OCI-LY1 (cell line): ENCODE results near the gene ELFN1.

Source experiments
- H2AFZ ChIP-seq: fragments of 200-600 bp; sonication (generic), shearing (Covaris generic); 2 replicates; pipeline ENCODE4 v1.6.0; 2014; ENCODE audit warnings: antibody characterized with exemption, mild to moderate bottlenecking, low read length
- H3F3A ChIP-seq: fragments of 200-600 bp; sonication (generic), shearing (Covaris generic); 2 replicates; pipeline ENCODE4 v1.6.0; 2014; ENCODE audit warnings: mild to moderate bottlenecking, antibody characterized with exemption, low read length, moderate library complexity; ENCODE audit not compliant: insufficient read depth
- H3K27ac ChIP-seq: fragments of 200-600 bp; sonication (generic); 2 replicates; pipeline ENCODE4 v1.5.1; 2014; ENCODE audit warnings: low read length, mixed run types, mild to moderate bottlenecking, low read depth; ENCODE audit not compliant: poor library complexity, severe bottlenecking
- H3K27me3 ChIP-seq: fragments of 200-600 bp; sonication (generic); 2 replicates; pipeline ENCODE4 v1.6.0; 2014; ENCODE audit warnings: antibody characterized with exemption, mild to moderate bottlenecking, low read length, moderate library complexity; ENCODE audit not compliant: insufficient read depth
- H3K36me3 ChIP-seq: fragments of 200-600 bp; sonication (generic); 2 replicates; pipeline ENCODE4 v1.6.1; 2014; ENCODE audit warnings: mild to moderate bottlenecking, antibody characterized with exemption, low read length, moderate library complexity, mixed read lengths; ENCODE audit not compliant: insufficient read depth
- H3K4me1 ChIP-seq: fragments of 200-600 bp; sonication (generic); 2 replicates; pipeline ENCODE4 v1.5.1; 2014; ENCODE audit warnings: mild to moderate bottlenecking, low read length, moderate library complexity; ENCODE audit not compliant: insufficient read depth, severe bottlenecking
- H3K4me2 ChIP-seq: fragments of 200-600 bp; sonication (generic), shearing (Covaris generic); 2 replicates; pipeline ENCODE4 v1.6.1; 2014; ENCODE audit warnings: low read length
- H3K4me3 ChIP-seq: fragments of 200-600 bp; sonication (generic); 2 replicates; pipeline ENCODE4 v1.5.1; 2014; ENCODE audit warnings: low read length, low read depth, mild to moderate bottlenecking, mixed read lengths; ENCODE audit not compliant: poor library complexity, severe bottlenecking
- H3K79me2 ChIP-seq: fragments of 200-600 bp; shearing (Covaris generic); 2 replicates; pipeline ENCODE4 v1.6.1; 2016; ENCODE audit warnings: mixed run types, low read length, mixed read lengths; ENCODE audit not compliant: insufficient read depth
- H3K9ac ChIP-seq: fragments of 200-600 bp; sonication (generic), shearing (Covaris generic); 2 replicates; pipeline ENCODE4 v1.6.1; 2014; ENCODE audit warnings: mild to moderate bottlenecking, low read length, mixed read lengths
- H3K9me2 ChIP-seq: fragments of 200-600 bp; sonication (generic), shearing (Covaris generic); 2 replicates; pipeline ENCODE4 v1.6.1; 2014; ENCODE audit warnings: low read depth, mild to moderate bottlenecking, low read length, mixed read lengths
- H3K9me3 ChIP-seq: fragments of 200-600 bp; shearing (Covaris generic); 2 replicates; pipeline ENCODE4 v1.6.1; 2014; ENCODE audit warnings: low read length, mixed read lengths
- H4K20me1 ChIP-seq: fragments of 200-600 bp; sonication (generic), shearing (Covaris generic); 2 replicates; pipeline ENCODE4 v1.6.0; 2016; ENCODE audit warnings: mild to moderate bottlenecking, low read length; ENCODE audit not compliant: insufficient read depth
- CTCF ChIP-seq: fragments of 200-600 bp; sonication (generic), shearing (Covaris generic); IDR thresholded peaks from 2 replicates; pipeline ENCODE4 v1.5.1; 2017; ENCODE audit warnings: mild to moderate bottlenecking, antibody characterized with exemption, low read length, moderate library complexity, mixed read lengths
- EZH2 ChIP-seq: fragments of 200-600 bp; sonication (generic), shearing (Covaris generic); IDR thresholded peaks from 2 replicates; pipeline ENCODE4 v1.8.0; 2017; ENCODE audit warnings: borderline replicate concordance, mixed run types, mild to moderate bottlenecking, antibody characterized with exemption, low read length, moderate library complexity, mixed read lengths

The ELFN1 gene

DNA sequence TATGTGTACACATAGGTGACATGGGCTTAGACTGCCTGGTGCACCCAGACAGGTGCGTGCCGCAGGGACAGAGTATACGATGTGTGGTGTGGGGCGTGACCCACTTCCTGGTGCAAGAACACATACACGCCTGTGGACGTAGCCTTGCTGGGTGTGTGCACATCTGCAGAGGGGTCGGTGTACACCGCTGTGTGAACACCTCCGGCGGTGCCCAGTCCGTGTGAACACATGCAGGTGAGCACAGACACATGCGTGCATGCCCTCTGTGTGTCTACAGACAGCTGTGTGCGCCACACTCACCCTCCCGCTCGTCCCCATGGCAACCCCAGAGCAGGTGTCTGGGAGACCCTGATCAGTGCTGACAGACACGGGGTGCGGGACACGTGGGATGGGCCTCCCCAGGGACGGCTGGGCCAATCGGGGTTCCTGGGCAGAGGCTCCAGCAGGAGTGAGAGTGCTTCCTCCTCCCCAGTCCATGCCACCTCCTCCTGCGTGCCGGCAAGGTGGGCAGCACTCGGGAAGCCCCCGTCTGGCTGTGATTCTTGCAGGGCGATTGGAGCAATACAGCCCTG is 23.4 kb downstream of the ELFN1 start:
- H3K27me3 ChIP-seq = peaks cover 11% of the 10 kb centered on the region; the same call in 1 of the 2 replicates
- TF ChIP-seq EZH2 (no peak), CTCF (no peak)
- H3K4me2 ChIP-seq = no peak overlapping the region
- H3K27ac ChIP-seq = no peak overlapping the region
- no peaks in the 10 kb centered on the region for H3K4me1 ChIP-seq
- no peaks in the 10 kb centered on the region for H3K79me2 ChIP-seq
- H3F3A ChIP-seq = no peaks in the 10 kb centered on the region
- H3K4me3 ChIP-seq = no peak overlapping the region
- no peaks in the 10 kb centered on the region for H3K36me3 ChIP-seq
- no peak overlapping the region for H2AFZ ChIP-seq
- H4K20me1 ChIP-seq = no peaks in the 10 kb centered on the region
- 0 out of 2 replicates have a peak, but pooled peaks cover 2% of the 10 kb centered on the region for H3K9me3 ChIP-seq
- no peaks in the 10 kb centered on the region for H3K9me2 ChIP-seq
- no peak overlapping the region for H3K9ac ChIP-seq

DNA sequence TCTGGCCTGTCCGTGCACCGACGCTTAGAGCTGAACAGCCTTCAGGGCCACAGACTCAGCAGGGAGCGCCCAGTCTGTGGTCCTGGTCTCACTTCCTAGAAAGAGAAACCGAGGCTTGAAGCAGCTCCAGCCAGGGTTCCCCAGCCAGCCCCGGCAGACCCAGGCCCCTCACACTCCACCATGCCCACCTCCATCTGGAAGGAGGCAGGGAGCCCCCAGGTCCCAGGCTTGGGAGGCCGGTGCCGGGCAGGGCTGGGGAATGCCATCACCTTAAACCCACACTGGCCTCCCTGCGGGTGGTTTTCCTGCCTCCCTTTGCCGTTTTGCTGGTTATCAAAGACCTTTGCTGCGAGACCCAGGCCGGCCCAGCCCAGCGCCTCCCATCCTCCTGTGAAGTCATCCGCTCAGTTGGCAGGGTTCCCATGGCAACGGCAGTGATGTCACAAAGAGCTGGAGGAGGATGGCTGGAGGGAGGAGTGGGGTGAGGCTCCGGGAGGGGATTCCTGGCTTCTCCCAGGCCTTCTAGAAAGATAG is 24.0 kb downstream of the ELFN1 start:
- H3K27ac ChIP-seq = no peak overlapping the region
- H3K9ac ChIP-seq = no peak overlapping the region
- H3K79me2 ChIP-seq = no peaks in the 10 kb centered on the region
- no peaks in the 10 kb centered on the region for H3F3A ChIP-seq
- no peaks in the 10 kb centered on the region for H3K9me3 ChIP-seq
- no peaks in the 10 kb centered on the region for H4K20me1 ChIP-seq
- no peak overlapping the region for H3K4me2 ChIP-seq
- H3K9me2 ChIP-seq = no peaks in the 10 kb centered on the region
- TF ChIP-seq EZH2 (no peak), CTCF (no peak)
- no peaks in the 10 kb centered on the region for H3K4me1 ChIP-seq
- peaks cover 11% of the 10 kb centered on the region; the same call in 1 of the 2 replicates for H3K27me3 ChIP-seq
- H2AFZ ChIP-seq = no peak overlapping the region
- no peak overlapping the region for H3K4me3 ChIP-seq
- H3K36me3 ChIP-seq = no peaks in the 10 kb centered on the region

GRCh38 chr7:1694611-1695511 is 24.8 kb downstream of the ELFN1 start:
- Histone ChIP-seq H3K4me2 (no peak overlapping the region), H3K79me2 (no peaks in the 10 kb centered on the region), H3K4me1 (no peaks in the 10 kb centered on the region), H3F3A (no peaks in the 10 kb centered on the region), H3K27me3 (peaks cover 11% of the 10 kb centered on the region; the same call in 1 of the 2 replicates), H3K27ac (no peak overlapping the region), H3K9ac (no peak overlapping the region), H3K9me3 (no peaks in the 10 kb centered on the region), H3K36me3 (no peaks in the 10 kb centered on the region), H3K9me2 (no peaks in the 10 kb centered on the region), H4K20me1 (no peaks in the 10 kb centered on the region), H3K4me3 (no peak overlapping the region), H2AFZ (no peak overlapping the region)
- TF ChIP-seq EZH2 = no peak
- TF ChIP-seq CTCF = no peak
